ENCODE data around the gene HEATR5A.
"Not testable (repeated sequence)": the region's sequence is repeated elsewhere in the genome, so short reads cannot be mapped to it uniquely, and the experiment has no call there.

Gene HEATR5A

DNA sequence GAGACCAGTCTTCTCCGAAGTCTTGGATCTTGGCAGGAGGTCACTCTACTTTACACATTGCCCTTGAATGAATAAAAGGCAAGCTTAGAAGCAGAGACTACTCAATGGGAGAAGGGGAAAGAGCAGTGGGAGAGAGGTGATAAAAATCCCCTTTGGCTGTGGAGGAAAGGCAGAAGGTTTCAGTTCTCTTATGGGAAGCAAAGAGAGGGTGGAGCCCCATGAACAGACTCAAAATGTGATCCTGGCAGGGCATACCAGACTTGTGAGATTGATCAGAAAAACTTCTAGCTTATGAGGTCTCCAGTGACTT is 163.2 kb downstream of the HEATR5A start:
- TF ChIP-seq, protein P1, sequence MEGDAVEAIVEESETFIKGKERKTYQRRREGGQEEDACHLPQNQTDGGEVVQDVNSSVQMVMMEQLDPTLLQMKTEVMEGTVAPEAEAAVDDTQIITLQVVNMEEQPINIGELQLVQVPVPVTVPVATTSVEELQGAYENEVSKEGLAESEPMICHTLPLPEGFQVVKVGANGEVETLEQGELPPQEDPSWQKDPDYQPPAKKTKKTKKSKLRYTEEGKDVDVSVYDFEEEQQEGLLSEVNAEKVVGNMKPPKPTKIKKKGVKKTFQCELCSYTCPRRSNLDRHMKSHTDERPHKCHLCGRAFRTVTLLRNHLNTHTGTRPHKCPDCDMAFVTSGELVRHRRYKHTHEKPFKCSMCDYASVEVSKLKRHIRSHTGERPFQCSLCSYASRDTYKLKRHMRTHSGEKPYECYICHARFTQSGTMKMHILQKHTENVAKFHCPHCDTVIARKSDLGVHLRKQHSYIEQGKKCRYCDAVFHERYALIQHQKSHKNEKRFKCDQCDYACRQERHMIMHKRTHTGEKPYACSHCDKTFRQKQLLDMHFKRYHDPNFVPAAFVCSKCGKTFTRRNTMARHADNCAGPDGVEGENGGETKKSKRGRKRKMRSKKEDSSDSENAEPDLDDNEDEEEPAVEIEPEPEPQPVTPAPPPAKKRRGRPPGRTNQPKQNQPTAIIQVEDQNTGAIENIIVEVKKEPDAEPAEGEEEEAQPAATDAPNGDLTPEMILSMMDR (IDR thresholded peaks at IDR 0.05; ENCODE audit: insufficient read depth, low read length, poor library complexity, severe bottlenecking) = no peak
- no peaks in the 10 kb centered on the region for H3K27me3 ChIP-seq (replicated peaks; ENCODE audit: control insufficient read depth, insufficient read depth, low read length)
- DNase-seq (ENCODE audit: extremely low read depth, insufficient read length) = no peak

DNA sequence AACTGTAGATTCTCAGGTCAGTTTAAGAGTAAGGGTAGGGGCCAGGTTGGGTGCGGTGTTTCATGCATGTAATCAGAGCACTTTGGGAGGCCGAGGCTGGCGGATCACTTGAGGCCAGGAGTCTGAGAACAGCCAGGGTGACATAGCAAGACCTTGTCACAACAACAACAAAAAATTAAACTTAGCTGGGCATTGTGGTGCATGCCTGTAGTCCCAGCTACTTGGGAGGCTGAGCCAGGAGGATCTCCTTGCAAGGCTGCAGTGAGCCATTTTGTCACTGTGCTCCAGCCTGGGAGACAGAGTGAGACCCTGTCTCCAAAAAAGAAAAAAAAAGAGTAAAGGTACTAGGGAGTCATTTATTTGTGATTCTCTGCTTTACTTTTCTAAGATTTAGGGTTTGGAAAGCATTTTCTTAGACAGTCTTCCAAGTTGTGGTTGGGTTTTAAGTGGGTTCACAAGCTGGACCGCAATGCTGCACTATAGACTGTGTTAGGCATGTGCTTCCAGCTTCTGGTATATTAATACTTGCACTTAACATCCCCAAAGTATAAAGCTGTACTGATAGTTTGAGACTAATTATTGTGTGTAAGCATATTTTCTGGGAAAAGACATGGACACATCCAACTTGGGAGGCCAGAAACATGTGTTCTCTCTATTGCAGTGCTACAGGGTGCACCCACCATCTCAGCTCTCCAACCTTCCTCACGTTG is 163.7 kb downstream of the HEATR5A start:
- H3K36me3 ChIP-seq (ENCODE audit: control insufficient read depth, insufficient read depth, low read length) = no peaks in the 10 kb centered on the region
- TF ChIP-seq, protein P1 (IDR thresholded peaks at IDR 0.05; ENCODE audit: insufficient read depth, low read length, poor library complexity, severe bottlenecking) = no peak
- no peaks in the 10 kb centered on the region for H3K27me3 ChIP-seq (replicated peaks; ENCODE audit: control insufficient read depth, insufficient read depth, low read length)
- no peak for DNase-seq (ENCODE audit: extremely low read depth, insufficient read length)
- H3K4me3 ChIP-seq (replicated peaks; ENCODE audit: low read depth, low read length) = no peak overlapping the region

More for the DNA sequence above, 163.2 kb downstream of the HEATR5A start:
- Histone ChIP-seq H3K4me3 (replicated peaks; ENCODE audit: low read depth, low read length) (no peak overlapping the region), H3K36me3 (ENCODE audit: control insufficient read depth, insufficient read depth, low read length) (no peaks in the 10 kb centered on the region)

DNA sequence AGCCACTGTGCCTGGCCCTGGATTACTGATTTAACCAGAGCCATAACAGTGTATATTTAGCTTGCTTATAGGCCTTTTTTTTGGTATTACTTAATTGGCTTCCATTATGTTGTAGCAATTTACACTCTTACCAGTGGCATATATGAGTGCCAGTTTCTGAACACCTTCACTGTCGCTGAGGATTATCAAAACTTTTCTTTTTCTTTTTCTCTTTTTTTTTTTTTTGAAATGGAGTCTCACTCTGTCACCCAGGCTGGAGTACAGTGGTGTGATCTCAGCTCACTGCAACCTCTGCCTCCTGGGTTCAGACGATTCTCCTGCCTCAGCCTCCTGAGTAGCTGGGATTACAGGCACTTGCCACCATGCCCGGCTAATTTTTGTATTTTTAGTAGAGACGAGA is 164.4 kb downstream of the HEATR5A start:
- H3K4me3 ChIP-seq (replicated peaks; ENCODE audit: low read depth, low read length); H3K36me3 ChIP-seq (ENCODE audit: control insufficient read depth, insufficient read depth, low read length); H3K27me3 ChIP-seq (replicated peaks; ENCODE audit: control insufficient read depth, insufficient read depth, low read length); DNase-seq (ENCODE audit: extremely low read depth, insufficient read length): not testable (repeated sequence)

DNA sequence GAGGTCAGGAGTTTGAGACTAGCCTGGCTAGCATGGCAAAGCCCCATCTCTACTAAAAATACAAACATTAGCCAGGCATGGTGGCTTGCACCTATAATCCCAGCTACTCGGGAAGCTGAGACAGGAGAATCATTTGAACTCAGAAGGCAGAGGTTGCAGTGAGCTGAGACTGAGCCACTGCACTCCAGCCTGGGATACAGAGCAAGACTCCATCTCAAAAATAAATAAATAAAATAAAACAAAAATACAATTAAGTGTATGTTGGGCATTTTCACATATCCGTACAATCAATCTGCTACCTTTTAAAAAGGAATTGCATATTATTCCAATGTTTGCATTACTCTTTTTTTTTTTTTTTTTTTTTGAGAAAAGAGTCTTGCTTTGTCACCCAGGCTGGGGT is 165.1 kb downstream of the HEATR5A start:
- DNase-seq (ENCODE audit: extremely low read depth, insufficient read length) = no peak
- TF ChIP-seq, protein P1 (IDR thresholded peaks at IDR 0.05; ENCODE audit: insufficient read depth, low read length, poor library complexity, severe bottlenecking) = no peak
- Histone ChIP-seq H3K27me3 (replicated peaks; ENCODE audit: control insufficient read depth, insufficient read depth, low read length) (no peaks in the 10 kb centered on the region), H3K4me3 (replicated peaks; ENCODE audit: low read depth, low read length) (no peak overlapping the region), H3K36me3 (ENCODE audit: control insufficient read depth, insufficient read depth, low read length) (no peaks in the 10 kb centered on the region)

DNA sequence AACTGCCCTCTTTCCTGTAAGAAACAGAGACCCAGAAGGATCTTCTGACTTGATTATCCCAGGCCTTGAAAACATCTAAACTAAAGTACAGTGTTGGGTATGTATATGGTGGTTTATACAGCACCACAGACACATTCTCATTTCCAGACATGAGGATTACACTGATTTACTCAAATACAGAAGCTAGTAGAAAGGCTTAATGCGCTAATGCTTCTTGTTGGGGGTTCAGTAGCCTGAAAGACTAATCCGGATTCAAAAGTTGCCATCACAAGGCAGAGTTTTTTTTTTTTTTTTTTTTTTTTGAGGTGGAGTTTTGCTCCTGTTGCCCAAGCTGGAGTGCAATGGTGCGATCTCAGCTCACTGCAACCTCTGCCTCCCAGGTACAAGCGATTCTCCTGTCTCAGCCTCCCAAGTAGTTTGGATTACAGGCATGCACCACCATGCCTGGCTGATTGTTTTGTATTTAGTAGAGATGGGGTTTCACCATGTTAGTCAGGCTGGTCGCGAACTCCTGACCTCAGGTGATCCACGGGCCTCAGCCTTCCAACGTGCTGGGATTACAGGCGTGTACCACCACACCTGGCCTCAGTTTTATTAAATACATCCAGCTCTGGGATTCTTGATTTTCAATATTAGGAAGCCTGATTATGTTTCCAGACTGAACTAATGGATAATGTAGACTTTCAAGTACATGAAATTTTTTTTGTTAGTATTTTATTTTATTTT is 166.4 kb downstream of the HEATR5A start:
- DNase-seq (ENCODE audit: extremely low read depth, insufficient read length) = no peak
- TF ChIP-seq, protein P1 (IDR thresholded peaks at IDR 0.05; ENCODE audit: insufficient read depth, low read length, poor library complexity, severe bottlenecking) = no peak
- H3K27me3 ChIP-seq (replicated peaks; ENCODE audit: control insufficient read depth, insufficient read depth, low read length) = no peaks in the 10 kb centered on the region
- no peak overlapping the region for H3K4me3 ChIP-seq (replicated peaks; ENCODE audit: low read depth, low read length)
- no peaks in the 10 kb centered on the region for H3K36me3 ChIP-seq (ENCODE audit: control insufficient read depth, insufficient read depth, low read length)

DNA sequence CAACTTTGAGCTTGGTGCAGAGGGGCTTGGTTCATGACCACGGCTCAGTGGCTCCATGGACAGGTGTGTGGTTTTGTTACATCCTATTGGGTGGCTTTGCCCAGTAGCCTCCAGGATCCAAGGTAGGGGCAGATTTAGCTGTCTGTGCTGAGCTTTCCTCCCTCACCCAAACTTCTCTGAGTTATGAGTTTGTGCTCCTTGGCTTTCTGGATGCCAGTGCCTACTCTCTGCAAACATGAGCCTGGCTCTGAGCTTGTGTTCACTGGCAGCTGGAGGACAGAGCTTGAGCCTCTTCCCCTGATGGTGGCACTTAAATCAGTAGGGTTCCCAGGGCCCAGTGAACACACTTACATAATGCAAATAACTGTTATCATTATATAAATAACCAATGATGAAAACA is 167.5 kb downstream of the HEATR5A start:
- DNase-seq (ENCODE audit: extremely low read depth, insufficient read length) = no peak
- H3K27me3 ChIP-seq (replicated peaks; ENCODE audit: control insufficient read depth, insufficient read depth, low read length) = no peaks in the 10 kb centered on the region
- H3K4me3 ChIP-seq (replicated peaks; ENCODE audit: low read depth, low read length) = no peak overlapping the region
- TF ChIP-seq, protein P1 (IDR thresholded peaks at IDR 0.05; ENCODE audit: insufficient read depth, low read length, poor library complexity, severe bottlenecking) = no peak
- H3K36me3 ChIP-seq (ENCODE audit: control insufficient read depth, insufficient read depth, low read length) = no peaks in the 10 kb centered on the region
